HS-5 (cell line): ENCODE measurements around the gene GCA.

Source experiments
- DNase-seq: peaks from one replicate; pipeline ENCODE4 v3.0.0-alpha.2; 2012; ENCODE audit warnings: low read depth

The GCA gene, protein sequence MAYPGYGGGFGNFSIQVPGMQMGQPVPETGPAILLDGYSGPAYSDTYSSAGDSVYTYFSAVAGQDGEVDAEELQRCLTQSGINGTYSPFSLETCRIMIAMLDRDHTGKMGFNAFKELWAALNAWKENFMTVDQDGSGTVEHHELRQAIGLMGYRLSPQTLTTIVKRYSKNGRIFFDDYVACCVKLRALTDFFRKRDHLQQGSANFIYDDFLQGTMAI

GRCh38 chr2:162343824-162344616 lies at the start of gene GCA:
GCA (plus strand) TSS chr2:162344132; CDS start chr2:162344249, 117 bp downstream.
- DNase-seq, result peak; percentile 79

GRCh38 chr2:162295009-162295408 lies 48.9 kb upstream of the GCA start:
- DNase-seq, result no peak

DNA sequence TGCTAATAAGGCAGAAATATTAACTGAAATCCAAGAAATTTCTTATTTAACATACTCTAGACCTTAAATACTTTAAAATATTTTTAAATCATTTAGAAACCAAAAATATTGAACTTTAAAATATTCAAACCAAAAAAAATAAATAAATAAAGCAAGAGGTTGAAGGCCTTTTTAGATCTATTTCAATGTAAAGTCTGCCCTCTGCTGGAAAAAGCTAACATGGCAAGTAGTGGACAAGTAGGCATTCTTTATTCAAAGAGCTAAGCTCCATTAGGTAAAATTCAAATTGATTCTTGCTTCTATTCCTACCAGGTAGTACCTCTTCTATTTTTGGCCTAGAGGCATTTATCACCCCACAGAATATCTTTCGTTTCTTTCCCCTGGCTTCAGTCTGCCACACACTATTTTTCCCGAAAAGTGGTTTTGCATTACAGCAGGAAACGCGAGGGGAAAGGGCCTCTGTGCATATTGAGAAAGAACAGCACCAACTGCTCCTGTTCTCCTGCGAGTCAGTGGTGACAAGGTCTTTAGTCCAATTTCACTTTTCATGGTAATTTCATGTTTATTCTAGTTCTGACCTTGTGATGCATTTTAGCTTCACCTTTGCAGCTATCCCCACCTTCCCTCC lies 45.9 kb upstream of the GCA start:
- DNase-seq, result no peak

DNA sequence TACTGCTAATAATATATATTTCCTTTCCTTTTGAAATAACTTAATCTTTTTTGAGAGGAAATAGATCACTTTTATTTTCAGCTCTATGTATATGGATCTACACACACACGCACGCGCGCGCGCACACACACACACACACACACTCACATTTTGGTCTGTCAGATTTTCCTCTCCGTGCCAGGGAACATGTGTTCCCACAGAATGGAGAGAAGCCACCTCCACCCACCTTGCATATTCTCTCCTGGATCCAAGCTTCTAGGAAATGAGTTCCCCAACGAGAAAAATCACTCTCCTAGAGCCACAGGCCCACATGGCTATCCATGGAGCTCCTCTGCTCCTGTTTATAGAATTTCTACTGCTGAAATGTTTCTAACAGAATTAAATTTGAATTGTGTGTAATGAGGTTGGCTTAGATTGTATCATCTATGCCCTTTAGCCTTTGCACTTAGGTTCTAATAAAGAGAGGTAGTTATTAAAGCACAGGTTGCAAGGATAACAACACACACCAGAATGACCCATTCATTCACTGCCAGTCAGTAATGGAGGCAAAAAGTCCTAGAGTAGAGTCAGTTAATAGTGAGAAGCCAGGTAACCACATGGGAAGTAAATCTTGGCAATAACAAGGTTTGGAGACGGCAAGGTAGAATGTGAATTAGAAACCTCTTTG lies 45.1 kb upstream of the GCA start:
- DNase-seq, result no peak

DNA sequence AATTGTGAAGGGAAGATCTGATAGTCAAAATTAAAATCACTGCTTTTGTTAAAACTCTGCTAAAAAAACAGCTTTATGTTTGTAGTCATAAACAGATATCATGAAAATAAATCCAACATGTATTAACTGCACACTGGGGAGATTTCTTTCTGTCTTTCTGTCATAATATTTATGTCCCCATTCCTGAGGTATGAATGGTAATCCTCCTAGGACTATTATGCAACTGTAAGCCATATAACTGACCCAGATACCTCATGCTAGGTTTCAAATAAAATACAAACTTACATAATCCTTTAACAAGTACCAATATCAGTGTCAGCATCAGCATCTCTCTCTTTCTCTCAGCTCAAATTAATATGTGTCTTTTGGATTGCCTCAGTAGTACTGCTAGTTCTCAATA lies 43.7 kb upstream of the GCA start:
- no peak for DNase-seq

DNA sequence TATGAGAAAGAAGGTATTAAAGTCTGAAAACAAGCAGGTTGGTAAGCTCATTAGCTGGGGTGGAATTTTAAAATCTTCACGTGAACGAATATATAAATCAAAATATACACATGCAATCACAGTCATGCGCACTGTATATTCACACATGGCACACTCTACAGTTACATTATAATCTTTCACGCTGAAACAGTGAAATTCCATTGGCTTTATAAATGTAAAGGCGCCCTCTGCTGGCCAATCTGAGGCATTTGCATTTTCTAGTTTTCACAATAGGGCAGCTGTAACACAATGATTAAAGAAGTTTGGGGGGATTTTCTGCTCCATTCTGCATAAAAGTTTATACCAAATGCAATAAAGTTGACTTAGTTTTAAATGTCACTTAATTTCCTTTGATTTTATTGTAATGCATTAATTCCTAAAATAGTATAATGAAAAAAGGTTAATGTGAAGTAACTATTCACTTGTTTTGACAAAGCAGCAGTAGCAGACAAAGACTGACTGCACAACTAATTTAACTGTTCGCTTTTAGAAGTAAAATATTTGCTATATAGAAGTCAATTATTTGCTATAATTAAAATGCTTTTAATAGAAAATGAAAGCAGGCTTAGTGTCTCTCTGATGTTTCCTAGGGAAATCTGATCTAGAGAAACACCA lies 42.7 kb upstream of the GCA start:
- no peak for DNase-seq

DNA sequence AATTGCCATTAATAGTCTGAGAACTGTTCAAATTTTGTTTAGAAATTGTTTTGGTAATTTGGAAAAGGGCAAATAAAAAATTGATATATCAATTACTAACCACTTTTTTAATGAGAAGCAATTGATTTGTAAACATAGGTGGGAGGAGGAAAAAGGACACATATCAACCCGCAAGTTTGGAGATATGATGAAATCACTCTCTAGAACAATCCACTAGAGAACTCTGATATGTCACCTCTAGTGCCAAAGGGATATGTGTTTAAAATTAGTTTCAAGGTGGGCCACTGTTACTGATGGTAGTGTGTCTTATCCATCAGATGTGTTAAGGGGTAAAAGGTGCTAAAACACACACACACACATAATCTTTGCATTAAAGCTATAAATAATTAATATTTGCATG lies 42.1 kb upstream of the GCA start:
- DNase-seq, result no peak

GRCh38 chr2:162305901-162306300 lies 38.0 kb upstream of the GCA start:
- DNase-seq, result no peak

GRCh38 chr2:162308747-162309503 lies 35.0 kb upstream of the GCA start:
- DNase-seq, result no peak

GRCh38 chr2:162312853-162313252 lies 31.1 kb upstream of the GCA start:
- DNase-seq, result no peak

DNA sequence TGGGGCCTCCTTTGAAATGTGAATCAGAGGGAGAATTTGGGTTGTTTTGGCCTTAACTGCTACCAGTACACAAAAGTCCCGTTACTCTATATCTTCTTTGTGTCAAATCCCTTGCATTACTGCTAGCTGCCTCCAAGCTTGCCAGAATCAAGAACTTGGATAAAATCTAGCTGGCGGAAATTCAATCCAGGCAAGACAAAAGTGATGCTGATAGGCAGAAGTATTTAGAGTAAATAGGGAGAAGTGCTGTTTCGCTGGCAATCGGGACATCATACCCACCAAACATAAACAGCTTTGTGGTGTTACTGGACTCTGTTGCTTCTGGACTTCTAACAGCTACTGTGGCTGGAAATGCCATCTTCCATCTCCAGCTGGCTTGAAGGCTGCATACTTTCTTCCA lies 28.0 kb upstream of the GCA start:
- DNase-seq, result no peak

GRCh38 chr2:162316590-162316989 lies 27.3 kb upstream of the GCA start:
- no peak for DNase-seq

- DNase-seq, result no peak
Observed at GRCh38 chr2:162317058-162317742, 26.7 kb upstream of the GCA start.

GRCh38 chr2:162317861-162318327 lies 26.0 kb upstream of the GCA start:
- DNase-seq, result no peak

- peak; percentile 77 for DNase-seq
Observed at GRCh38 chr2:162318328-162319180, 25.4 kb upstream of the GCA start, which contains the start of gene IFIH1. IFIH1 (minus strand) TSS chr2:162318684; CDS start chr2:162318307, 377 bp downstream.

DNA sequence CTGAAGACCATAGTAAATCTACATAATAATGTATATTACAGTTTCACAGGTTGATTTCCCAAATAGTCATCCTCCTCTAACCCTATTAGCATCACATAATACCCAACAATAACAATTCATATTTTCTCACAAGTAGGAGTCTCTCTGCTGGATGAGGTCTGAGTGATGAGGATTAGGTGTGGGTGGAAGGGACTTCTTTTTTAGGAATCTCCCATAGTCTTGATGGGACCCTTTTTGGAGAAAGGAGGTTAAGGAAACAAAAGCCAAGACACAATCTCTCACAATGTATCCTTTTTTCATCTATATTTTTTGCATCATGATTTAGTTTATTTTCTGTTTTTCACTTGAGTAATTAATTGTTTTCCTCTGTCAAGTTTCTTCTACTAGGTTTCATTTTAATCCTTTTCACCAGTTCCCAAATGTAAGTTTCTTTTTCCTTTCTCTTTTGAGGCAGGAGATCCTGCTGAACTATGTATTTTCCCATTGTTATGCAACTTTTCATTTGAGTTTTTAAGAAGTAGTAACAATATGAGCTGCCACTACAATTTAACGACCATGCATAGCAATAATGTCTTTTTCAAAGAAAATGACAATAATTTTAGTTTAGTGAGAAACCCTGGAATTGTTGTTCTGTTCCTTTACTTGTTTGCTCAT lies 22.9 kb upstream of the GCA start:
- no peak for DNase-seq

GRCh38 chr2:162324953-162325352 lies 19.0 kb upstream of the GCA start:
- DNase-seq, result no peak

DNA sequence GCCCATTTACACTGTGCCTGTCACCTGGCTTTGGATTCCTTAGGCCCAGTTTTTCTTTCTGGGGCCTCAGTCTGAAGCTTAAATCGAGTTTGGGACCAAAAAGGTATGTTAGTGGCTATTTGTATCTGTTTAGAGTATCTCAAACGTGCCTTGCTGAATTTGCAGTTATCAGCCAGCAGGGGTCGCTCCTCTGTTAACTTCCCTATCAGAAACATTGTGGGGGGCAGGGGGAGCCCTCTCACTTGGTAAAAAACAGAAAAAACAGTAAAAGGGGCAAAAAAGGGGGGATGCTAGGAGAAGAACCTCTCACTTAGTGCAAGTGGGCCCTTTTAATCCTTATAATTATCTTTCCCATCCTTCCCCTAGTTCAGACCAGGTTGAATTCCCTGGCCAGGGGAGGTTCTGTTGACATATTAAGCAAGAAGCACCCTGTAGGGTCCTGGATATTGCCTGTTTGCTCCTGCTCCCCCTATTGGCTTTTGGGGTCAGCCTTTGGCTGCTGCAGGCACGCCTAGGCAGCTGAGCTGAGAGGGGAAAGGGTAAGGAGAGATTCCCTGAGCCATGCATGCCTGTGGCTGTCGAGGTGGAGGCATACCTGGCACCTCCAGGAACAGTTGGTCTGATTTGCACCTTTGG lies 16.7 kb upstream of the GCA start:
- DNase-seq, result no peak

DNA sequence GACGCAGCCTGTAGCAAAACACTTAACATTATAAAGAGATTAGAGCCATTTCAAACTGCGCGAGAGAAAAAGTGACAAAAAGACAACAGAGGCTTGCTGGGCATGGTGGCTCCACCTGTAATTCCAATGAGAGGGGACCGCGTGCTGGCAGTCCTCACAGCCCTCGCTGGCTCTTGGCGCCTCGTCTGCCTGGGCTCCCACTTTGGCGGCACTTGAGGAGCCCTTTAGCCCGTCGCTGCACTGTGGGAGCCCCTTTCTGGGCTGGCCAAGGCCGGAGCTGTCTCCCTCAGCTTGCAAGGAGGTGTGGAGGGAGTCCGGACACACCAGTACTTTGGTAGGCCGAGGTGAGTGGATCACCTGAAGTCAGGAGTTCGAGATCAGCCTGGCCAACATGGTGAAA lies 16.1 kb upstream of the GCA start:
- no peak for DNase-seq
